HL-60 (cell line): ENCODE data around the gene TMX4.

Source experiments
- GABPA ChIP-seq: IDR thresholded peaks from 2 replicates; pipeline ENCODE4 v1.6.1; 2012; ENCODE audit warnings: low read depth
- POLR2AphosphoS5 ChIP-seq: IDR thresholded peaks from 2 replicates; pipeline ENCODE4 v1.6.1; 2012; ENCODE audit warnings: low read depth
- TF ChIP-seq, protein P1 (sequence below): IDR thresholded peaks from one replicate; pipeline ENCODE4 v1.5.1; 2011; ENCODE audit warnings: low read length, control low read depth, inconsistent platforms; ENCODE audit not compliant: insufficient read depth

DNA sequence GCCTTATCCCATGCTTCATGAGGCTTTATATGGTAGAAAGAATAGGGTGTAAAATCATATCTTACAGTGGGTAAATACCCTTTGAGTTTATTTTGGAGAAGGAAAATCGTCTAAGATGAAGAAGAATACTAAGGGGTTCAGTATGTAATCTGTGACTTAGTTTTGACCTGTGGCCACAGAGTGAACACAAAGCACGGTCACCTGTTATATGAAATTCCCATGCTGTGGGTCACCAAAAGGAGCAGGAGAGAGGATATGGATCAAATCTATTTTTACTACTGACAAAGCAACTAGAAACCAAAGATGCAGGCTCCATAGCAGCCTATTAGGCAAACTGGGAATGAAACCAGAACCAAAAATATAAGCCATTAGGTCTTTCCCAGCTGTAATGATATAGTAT lies 75.7 kb downstream of the TMX4 start:
- TF ChIP-seq, protein P1, sequence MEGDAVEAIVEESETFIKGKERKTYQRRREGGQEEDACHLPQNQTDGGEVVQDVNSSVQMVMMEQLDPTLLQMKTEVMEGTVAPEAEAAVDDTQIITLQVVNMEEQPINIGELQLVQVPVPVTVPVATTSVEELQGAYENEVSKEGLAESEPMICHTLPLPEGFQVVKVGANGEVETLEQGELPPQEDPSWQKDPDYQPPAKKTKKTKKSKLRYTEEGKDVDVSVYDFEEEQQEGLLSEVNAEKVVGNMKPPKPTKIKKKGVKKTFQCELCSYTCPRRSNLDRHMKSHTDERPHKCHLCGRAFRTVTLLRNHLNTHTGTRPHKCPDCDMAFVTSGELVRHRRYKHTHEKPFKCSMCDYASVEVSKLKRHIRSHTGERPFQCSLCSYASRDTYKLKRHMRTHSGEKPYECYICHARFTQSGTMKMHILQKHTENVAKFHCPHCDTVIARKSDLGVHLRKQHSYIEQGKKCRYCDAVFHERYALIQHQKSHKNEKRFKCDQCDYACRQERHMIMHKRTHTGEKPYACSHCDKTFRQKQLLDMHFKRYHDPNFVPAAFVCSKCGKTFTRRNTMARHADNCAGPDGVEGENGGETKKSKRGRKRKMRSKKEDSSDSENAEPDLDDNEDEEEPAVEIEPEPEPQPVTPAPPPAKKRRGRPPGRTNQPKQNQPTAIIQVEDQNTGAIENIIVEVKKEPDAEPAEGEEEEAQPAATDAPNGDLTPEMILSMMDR, result no peak
- TF ChIP-seq POLR2AphosphoS5 (no peak), GABPA (no peak)
